IPS DF 6.9 (cell line): ENCODE measurements around the gene RHOBTB1.

ENCODE experiments used
- DNase-seq: peaks from one replicate; pipeline ENCODE4 v3.0.0-alpha.2; 2013; ENCODE audit warnings: low read depth, low spot score
- H3K27ac ChIP-seq: one replicate; pipeline ENCODE4 v1.5.1; 2013; ENCODE audit warnings: low read length, control low read depth
- H3K27me3 ChIP-seq: 2 replicates; pipeline ENCODE4 v1.6.1; 2013; ENCODE audit warnings: mild to moderate bottlenecking, low read length; ENCODE audit not compliant: control insufficient read depth, insufficient read depth
- H3K36me3 ChIP-seq: 2 replicates; pipeline ENCODE4 v1.6.1; 2013; ENCODE audit warnings: low read length; ENCODE audit not compliant: control insufficient read depth, insufficient read depth
- H3K4me1 ChIP-seq: 2 replicates; pipeline ENCODE4 v1.6.1; 2013; ENCODE audit warnings: low read length; ENCODE audit not compliant: control insufficient read depth, insufficient read depth
- H3K4me3 ChIP-seq: 2 replicates; pipeline ENCODE4 v1.5.1; 2013; ENCODE audit warnings: mild to moderate bottlenecking, low read length
- H3K9me3 ChIP-seq: 2 replicates; pipeline ENCODE4 v1.6.1; 2013; ENCODE audit warnings: low read length, inconsistent platforms; ENCODE audit not compliant: control insufficient read depth, insufficient read depth
- WGBS: extraction: QIAGEN DNeasy Blood & Tissue Kit; methylation state at CpG from one replicate; pipeline ENCODE4 v1.1.7; 2013; ENCODE audit warnings: mixed read lengths, missing lambda C conversion rate; ENCODE audit not compliant: insufficient read length, insufficient coverage; 5-methylcytosine and 5-hydroxymethylcytosine counted together

The RHOBTB1 gene

DNA sequence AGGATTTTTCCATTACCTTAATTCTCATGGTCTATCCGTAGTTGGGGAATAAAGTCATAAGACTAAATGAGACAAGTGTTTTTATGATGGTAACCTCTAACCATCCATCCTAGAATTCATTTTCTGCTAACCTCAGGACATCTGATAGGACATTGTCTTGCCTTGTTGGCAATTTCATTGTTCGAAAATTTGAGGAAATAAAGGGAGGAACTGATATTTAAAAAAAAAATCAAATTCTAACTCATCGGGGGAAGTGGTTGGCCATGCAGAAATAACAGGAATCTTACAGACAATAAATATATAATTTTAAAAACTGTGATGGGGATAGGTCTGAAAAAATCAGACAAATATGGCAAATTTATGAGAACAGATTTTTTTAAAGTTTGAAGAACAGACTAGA lies 21.7 kb upstream of the RHOBTB1 start:
- Histone ChIP-seq H3K27ac (no peak overlapping the region), H3K27me3 (no peaks in the 10 kb centered on the region), H3K4me3 (no peak overlapping the region), H3K4me1 (no peaks in the 10 kb centered on the region; the same call in 1 of the 2 replicates), H3K9me3 (no peaks in the 10 kb centered on the region), H3K36me3 (no peaks in the 10 kb centered on the region)
- no CpG with 5 or more reads among the region's 3 CpGs for WGBS
- no peak for DNase-seq

GRCh38 chr10:60964257-60965235 lies 20.6 kb upstream of the RHOBTB1 start:
- H3K27ac ChIP-seq = no peak overlapping the region

DNA sequence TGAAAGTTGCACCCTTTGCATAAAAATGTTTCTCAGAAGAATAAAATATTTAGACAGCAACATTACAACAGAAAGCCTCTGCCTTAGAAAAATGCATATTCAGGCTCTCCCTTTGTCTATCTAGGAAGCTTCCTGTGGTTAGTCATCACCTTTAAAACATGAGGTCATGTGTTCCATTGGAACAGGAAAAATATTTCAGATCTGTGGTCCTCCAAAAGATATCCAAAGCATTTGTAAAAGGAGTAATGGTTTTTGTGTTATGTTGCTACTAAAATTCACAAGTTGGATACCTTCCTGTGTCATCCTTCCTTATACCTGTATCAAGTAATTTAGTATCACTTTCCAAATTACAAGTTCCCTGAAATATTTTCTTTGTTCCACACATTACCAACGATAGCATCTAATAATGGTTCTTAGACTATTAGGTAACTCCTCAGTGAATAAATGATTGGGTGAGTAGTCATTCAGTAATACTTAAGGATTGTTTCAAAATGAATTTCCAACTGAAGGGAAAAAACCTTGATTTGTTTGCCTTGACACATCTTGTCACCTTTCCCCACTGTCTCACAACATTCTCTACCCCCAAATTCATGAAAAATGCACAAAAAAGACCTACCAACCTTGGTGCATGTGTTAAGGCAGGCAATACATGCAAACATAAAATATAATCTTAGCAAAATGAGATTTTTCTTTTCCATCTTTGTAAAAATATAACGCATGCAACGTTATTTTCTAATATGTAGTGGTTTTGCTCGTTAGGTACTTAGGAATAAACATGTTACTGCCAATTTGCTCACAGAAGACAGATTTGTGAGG lies 19.7 kb upstream of the RHOBTB1 start:
- Histone ChIP-seq H3K36me3 (no peaks in the 10 kb centered on the region), H3K27me3 (no peaks in the 10 kb centered on the region), H3K4me1 (no peaks in the 10 kb centered on the region; the same call in 1 of the 2 replicates), H3K27ac (no peak overlapping the region), H3K9me3 (no peaks in the 10 kb centered on the region), H3K4me3 (no peak overlapping the region)
- WGBS = no CpG with 5 or more reads among the region's 4 CpGs
- DNase-seq = no peak

More at GRCh38 chr10:60964257-60965235, 20.6 kb upstream of the RHOBTB1 start:
- Histone ChIP-seq H3K4me1 (no peaks in the 10 kb centered on the region; the same call in 1 of the 2 replicates), H3K27me3 (no peaks in the 10 kb centered on the region), H3K9me3 (no peaks in the 10 kb centered on the region), H3K36me3 (no peaks in the 10 kb centered on the region), H3K4me3 (no peak overlapping the region)
- no peak for DNase-seq
- WGBS = no CpG with 5 or more reads among the region's 5 CpGs

DNA sequence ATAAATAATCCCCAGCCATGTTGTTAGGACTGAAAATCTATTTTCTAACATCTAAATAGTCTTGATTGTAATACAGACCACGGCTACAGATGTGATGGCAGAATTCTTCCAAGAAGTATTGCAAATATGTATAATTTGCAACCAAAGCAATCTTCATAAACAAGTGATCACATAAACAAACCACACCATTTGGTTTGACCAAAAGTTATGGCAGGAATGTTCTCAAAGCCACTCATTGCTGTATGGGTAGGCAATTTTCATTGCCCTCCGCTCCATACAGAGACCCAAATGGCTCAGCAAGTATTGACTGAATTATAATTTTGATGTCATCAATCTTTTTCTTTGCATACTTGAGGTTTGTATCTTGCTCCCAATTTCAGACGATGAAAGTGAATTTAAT lies 19.0 kb upstream of the RHOBTB1 start:
- H3K27me3 ChIP-seq = no peaks in the 10 kb centered on the region
- no peak overlapping the region for H3K27ac ChIP-seq
- no peaks in the 10 kb centered on the region for H3K9me3 ChIP-seq
- no CpG with 5 or more reads among the region's 3 CpGs for WGBS
- H3K4me1 ChIP-seq = no peaks in the 10 kb centered on the region; the same call in 1 of the 2 replicates
- no peaks in the 10 kb centered on the region for H3K36me3 ChIP-seq
- DNase-seq = no peak
- no peak overlapping the region for H3K4me3 ChIP-seq

GRCh38 chr10:60960913-60961312 lies 16.9 kb upstream of the RHOBTB1 start:
- H3K36me3 ChIP-seq = no peaks in the 10 kb centered on the region
- no peak overlapping the region for H3K4me3 ChIP-seq
- no peak overlapping the region for H3K27ac ChIP-seq
- no peaks in the 10 kb centered on the region; the same call in 1 of the 2 replicates for H3K4me1 ChIP-seq
- WGBS = no CpG with 5 or more reads among the region's 1 CpG
- no peaks in the 10 kb centered on the region for H3K27me3 ChIP-seq
- no peaks in the 10 kb centered on the region for H3K9me3 ChIP-seq
- no peak for DNase-seq

- Histone ChIP-seq H3K4me3 (no peak overlapping the region), H3K9me3 (no peaks in the 10 kb centered on the region), H3K4me1 (no peaks in the 10 kb centered on the region; the same call in 1 of the 2 replicates), H3K27ac (no peak overlapping the region), H3K27me3 (no peaks in the 10 kb centered on the region), H3K36me3 (no peaks in the 10 kb centered on the region)
- DNase-seq = no peak
- WGBS = no CpG with 5 or more reads among the region's 3 CpGs
Measured at GRCh38 chr10:60960031-60960430, 16.0 kb upstream of the RHOBTB1 start.

- no CpG with 5 or more reads among the region's 3 CpGs for WGBS
- H3K4me1 ChIP-seq = no peaks in the 10 kb centered on the region; the same call in 1 of the 2 replicates
- no peak for DNase-seq
- H3K36me3 ChIP-seq = no peaks in the 10 kb centered on the region
- no peak overlapping the region for H3K4me3 ChIP-seq
- no peak overlapping the region for H3K27ac ChIP-seq
- H3K27me3 ChIP-seq = no peaks in the 10 kb centered on the region
- no peaks in the 10 kb centered on the region for H3K9me3 ChIP-seq
Measured at GRCh38 chr10:60958892-60959601, 15.1 kb upstream of the RHOBTB1 start.

DNA sequence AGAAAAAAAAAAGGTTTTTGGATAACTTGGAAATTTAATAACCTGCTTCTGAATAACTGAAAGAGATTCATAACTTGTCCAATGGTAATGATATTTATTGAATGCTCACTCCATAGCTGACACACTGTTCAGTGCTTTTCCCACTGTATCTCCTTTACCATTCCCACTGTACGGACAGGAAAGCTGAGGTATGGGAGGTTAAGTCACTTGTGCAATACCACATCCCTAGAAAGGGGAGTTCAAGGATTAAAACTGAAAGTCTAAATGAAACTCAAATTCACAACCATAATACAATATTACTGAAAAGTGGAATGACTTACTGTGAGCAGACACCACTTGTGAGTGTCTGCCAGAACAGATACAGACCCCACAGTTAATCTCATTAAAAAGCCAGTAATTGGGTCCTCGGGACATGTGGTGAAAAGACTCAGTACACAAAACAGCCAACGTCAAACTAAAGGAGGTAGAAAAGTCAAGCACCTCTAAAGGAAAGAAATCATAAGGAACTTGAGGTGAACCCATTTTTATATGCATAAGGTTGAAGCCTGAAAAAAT lies 13.8 kb upstream of the RHOBTB1 start:
- DNase-seq = no peak
- no peaks in the 10 kb centered on the region; the same call in 1 of the 2 replicates for H3K4me1 ChIP-seq
- H3K36me3 ChIP-seq = no peaks in the 10 kb centered on the region
- no peak overlapping the region for H3K4me3 ChIP-seq
- no peaks in the 10 kb centered on the region for H3K27me3 ChIP-seq
- no peaks in the 10 kb centered on the region for H3K9me3 ChIP-seq
- H3K27ac ChIP-seq = no peak overlapping the region
- no CpG with 5 or more reads among the region's 3 CpGs for WGBS

- Histone ChIP-seq H3K4me1 (no peaks in the 10 kb centered on the region; the same call in 1 of the 2 replicates), H3K9me3 (no peaks in the 10 kb centered on the region), H3K27ac (no peak overlapping the region), H3K36me3 (no peaks in the 10 kb centered on the region), H3K4me3 (no peak overlapping the region), H3K27me3 (no peaks in the 10 kb centered on the region)
- WGBS = no CpG with 5 or more reads among the region's 2 CpGs
- no peak for DNase-seq
Measured at GRCh38 chr10:60955957-60956425, 12.0 kb upstream of the RHOBTB1 start.
